ENCODE measurements around the gene ELOVL3. TPM values are rescaled to one million over a fixed set of nuclear protein-coding genes. Genes with fewer than 3 reads are reported as not detected.
A peak's percentile ranks its signal among the peaks of the same experiment; 100 is the strongest.
"Not testable (repeated sequence)": the region's sequence is repeated elsewhere in the genome, so short reads cannot be mapped to it uniquely, and the experiment has no call there.

The ELOVL3 gene
- under 1 TPM in 1 of 2 experiments, not detected in 1; 0.14 TPM for total RNA-seq

GRCh38 chr10:102225646-102226541 lies at the start of gene ELOVL3:
Gene ELOVL3, plus strand, starts transcription at chr10:102226299. Its CDS starts 250 bp downstream, at chr10:102226549.
- H3K27me3 Mint-ChIP-seq: peaks cover 39% of the 10 kb centered on the region
- H3K9me3 Mint-ChIP-seq (ENCODE audit: low read depth): no peaks in the 10 kb centered on the region
- ATAC-seq (peak; percentile 91), DNase-seq (peak; percentile 91)
- H3K36me3 Mint-ChIP-seq (ENCODE audit: low read depth): no peaks in the 10 kb centered on the region
- intact Hi-C loops (cut with DNase I, micrococcal nuclease): loop anchor here (1.0 kb wide), 3 partner anchors 19 to 169 kb away; partner anchors contain the start of genes GBF1 (in 1 of the 2) and NFKB2 (in 1 of the 2)
- POLR2A ChIA-PET: interaction anchor here (0.6 to 1.4 kb wide), 5 partner anchors 20 to 94 kb away, joined by 3 to 8 read pairs (median 3); partner anchors contain the start of gene GBF1
- peaks cover 24% of the 10 kb centered on the region for H3K4me1 Mint-ChIP-seq
- CTCF ChIA-PET: interaction anchor here (0.7 to 16.9 kb wide), 14 partner anchors 15 to 900 kb away, joined by 3 to 833 read pairs (median 4); partner anchors contain the start of genes NFKB2 and PITX3
- peak within 1 kb of the TSS; percentile 38 for H3K4me3 Mint-ChIP-seq
- no peak within 1 kb of the TSS for H3K27ac Mint-ChIP-seq

DNA sequence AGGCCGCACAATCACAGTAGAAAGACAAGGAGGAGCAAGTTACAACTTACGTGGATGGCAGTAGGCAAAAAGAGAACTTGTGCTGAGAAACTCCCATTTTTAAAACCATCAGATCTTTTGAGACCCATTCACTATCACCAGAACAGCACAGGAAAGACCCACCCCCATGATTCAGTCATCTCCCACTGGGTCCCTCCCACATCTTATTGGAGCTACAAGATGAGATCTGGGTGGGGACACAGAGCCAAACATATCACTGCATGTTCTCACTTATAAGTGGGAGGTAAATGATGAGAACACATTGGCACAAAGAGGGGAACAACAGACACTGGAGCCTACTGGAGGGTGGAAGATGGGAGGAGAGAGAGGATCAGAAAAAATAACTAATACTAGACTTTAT lies 41.5 kb upstream of the ELOVL3 start:
- no peaks in the 10 kb centered on the region for H3K27me3 Mint-ChIP-seq
- DNase-seq (no peak), ATAC-seq (no peak)
- intact Hi-C loops (cut with DNase I, micrococcal nuclease): no loop called here
- ChIA-PET POLR2A (no interaction called here), CTCF (interaction anchor here (0.9 kb wide), 1 partner anchor 45 kb away, joined by 4 read pairs; no protein-coding TSS in a partner anchor)
- no peak overlapping the region for H3K4me3 Mint-ChIP-seq
- peaks cover 3% of the 10 kb centered on the region for H3K9me3 Mint-ChIP-seq (ENCODE audit: low read depth)
- H3K27ac Mint-ChIP-seq: no peak overlapping the region
- peaks cover 12% of the 10 kb centered on the region for H3K4me1 Mint-ChIP-seq
- no peaks in the 10 kb centered on the region for H3K36me3 Mint-ChIP-seq (ENCODE audit: low read depth)

DNA sequence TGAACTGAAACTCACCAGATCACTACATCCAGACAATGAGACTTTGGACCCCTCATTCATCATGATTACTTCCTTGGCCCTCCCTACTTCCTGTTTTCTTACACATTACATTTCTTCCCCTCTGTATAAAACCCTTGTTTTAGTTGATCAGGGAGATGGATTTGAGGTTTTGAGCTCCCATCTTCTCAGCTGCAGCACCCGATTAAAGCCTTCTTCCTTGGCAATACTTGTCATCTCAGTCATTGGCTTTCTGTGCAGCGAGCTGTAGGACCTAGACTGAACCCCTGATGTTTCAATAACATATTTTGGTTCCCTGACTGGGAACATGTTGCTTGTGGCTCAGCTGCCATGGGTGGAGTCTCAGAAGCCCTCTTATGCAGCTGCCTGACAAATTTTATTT lies 40.8 kb upstream of the ELOVL3 start:
- Mint-ChIP-seq H3K9me3 (ENCODE audit: low read depth) (peaks cover 3% of the 10 kb centered on the region), H3K36me3 (ENCODE audit: low read depth) (no peaks in the 10 kb centered on the region), H3K4me1 (peaks cover 12% of the 10 kb centered on the region), H3K27ac (no peak overlapping the region), H3K27me3 (no peaks in the 10 kb centered on the region), H3K4me3 (no peak overlapping the region)
- DNase-seq (no peak), ATAC-seq (no peak)
- ChIA-PET POLR2A (no interaction called here), CTCF (no interaction called here)
- intact Hi-C loops (cut with DNase I, micrococcal nuclease): no loop called here

- Mint-ChIP-seq H3K9me3 (ENCODE audit: low read depth) (peaks cover 3% of the 10 kb centered on the region), H3K4me3 (no peak overlapping the region), H3K27me3 (no peaks in the 10 kb centered on the region), H3K27ac (no peak overlapping the region), H3K36me3 (ENCODE audit: low read depth) (no peaks in the 10 kb centered on the region), H3K4me1 (peaks cover 12% of the 10 kb centered on the region)
- DNase-seq: no peak
- intact Hi-C loops (cut with DNase I, micrococcal nuclease): no loop called here
- no peak for ATAC-seq
- ChIA-PET POLR2A (no interaction called here), CTCF (interaction anchor here (0.6 to 1.0 kb wide), 4 partner anchors 16 to 327 kb away, joined by 3 to 4 read pairs (median 3); no protein-coding TSS in a partner anchor)
Observed at GRCh38 chr10:102185811-102186527, 40.1 kb upstream of the ELOVL3 start.

DNA sequence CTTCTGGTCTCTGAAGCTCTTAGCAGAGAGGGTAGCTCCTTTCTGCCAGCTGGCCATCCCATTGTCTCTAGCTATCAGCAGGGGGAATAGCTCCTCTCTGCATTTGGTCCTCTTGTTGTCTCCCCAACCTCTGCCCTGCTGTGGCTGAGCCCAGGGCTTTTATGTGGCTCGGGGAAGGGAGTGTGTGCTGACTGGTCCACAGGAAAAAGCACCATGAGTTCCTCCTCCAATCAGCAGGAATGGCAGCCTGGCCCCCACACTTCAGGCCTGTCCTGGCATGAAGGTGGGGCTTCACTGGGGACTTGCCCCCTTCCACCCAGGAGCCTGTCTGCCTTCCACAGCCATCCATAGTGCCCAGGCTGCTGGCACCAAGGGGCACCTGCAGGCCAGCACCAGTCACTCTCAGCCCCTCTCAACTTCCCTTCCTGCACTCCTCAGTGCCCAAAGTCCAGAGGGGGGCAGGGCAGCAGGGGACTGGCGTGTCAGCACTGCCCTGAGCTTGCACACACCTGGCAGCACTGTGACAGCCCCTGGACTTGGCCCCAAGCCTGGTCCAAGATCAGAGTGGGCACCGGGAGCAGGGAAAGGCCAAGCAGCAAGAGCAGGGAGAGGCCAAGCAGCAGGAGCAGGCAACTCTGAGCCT lies 37.7 kb upstream of the ELOVL3 start:
- DNase-seq: no peak
- Mint-ChIP-seq H3K4me1 (peaks cover 14% of the 10 kb centered on the region), H3K27me3 (no peaks in the 10 kb centered on the region), H3K4me3 (no peak overlapping the region), H3K9me3 (ENCODE audit: low read depth) (peaks cover 13% of the 10 kb centered on the region), H3K36me3 (ENCODE audit: low read depth) (no peaks in the 10 kb centered on the region), H3K27ac (no peak overlapping the region)
- ChIA-PET POLR2A (interaction anchor here (0.6 to 1.2 kb wide), 2 partner anchors 19 to 25 kb away, joined by 4 to 5 read pairs; no protein-coding TSS in a partner anchor), CTCF (interaction anchor here (0.6 to 2.8 kb wide), 10 partner anchors 16 to 263 kb away, joined by 3 to 15 read pairs (median 4); partner anchors contain the start of gene C10orf95)
- intact Hi-C loops (cut with DNase I, micrococcal nuclease): no loop called here
- ATAC-seq: no peak

- peak; percentile 44 for DNase-seq
- intact Hi-C loops (cut with DNase I, micrococcal nuclease); H3K27me3 Mint-ChIP-seq; H3K4me3 Mint-ChIP-seq; H3K36me3 Mint-ChIP-seq (ENCODE audit: low read depth): not testable (repeated sequence)
- Mint-ChIP-seq H3K4me1 (peaks cover 15% of the 10 kb centered on the region), H3K27ac (peak overlapping the region; percentile 48), H3K9me3 (ENCODE audit: low read depth) (peaks cover 13% of the 10 kb centered on the region)
- ATAC-seq: peak; percentile 85
- CTCF ChIA-PET: interaction anchor here (0.6 to 2.8 kb wide), 14 partner anchors 10 to 274 kb away, joined by 3 to 15 read pairs (median 4); partner anchors contain the start of gene ELOVL3
- POLR2A ChIA-PET: interaction anchor here (0.6 to 1.0 kb wide), 5 partner anchors 35 to 451 kb away, joined by 3 to 7 read pairs (median 5); no protein-coding TSS in a partner anchor
Observed at GRCh38 chr10:102188941-102189898, 36.9 kb upstream of the ELOVL3 start.

GRCh38 chr10:102191956-102192355 lies 34.1 kb upstream of the ELOVL3 start:
- Mint-ChIP-seq H3K36me3 (ENCODE audit: low read depth) (no peaks in the 10 kb centered on the region), H3K27ac (no peak overlapping the region), H3K27me3 (no peaks in the 10 kb centered on the region), H3K4me1 (peaks cover 18% of the 10 kb centered on the region), H3K4me3 (no peak overlapping the region), H3K9me3 (ENCODE audit: low read depth) (peaks cover 10% of the 10 kb centered on the region)
- intact Hi-C loops (cut with DNase I, micrococcal nuclease): no loop called here
- DNase-seq (no peak), ATAC-seq (no peak)
- ChIA-PET POLR2A (no interaction called here), CTCF (no interaction called here)

GRCh38 chr10:102195296-102195870 lies 30.7 kb upstream of the ELOVL3 start:
- ChIA-PET CTCF (no interaction called here), POLR2A (no interaction called here)
- ATAC-seq: no peak
- intact Hi-C loops (cut with DNase I, micrococcal nuclease): no loop called here
- H3K27ac Mint-ChIP-seq: no peak overlapping the region
- H3K4me3 Mint-ChIP-seq: no peak overlapping the region
- no peak for DNase-seq
- peaks cover 8% of the 10 kb centered on the region for H3K4me1 Mint-ChIP-seq
- peaks cover 10% of the 10 kb centered on the region for H3K9me3 Mint-ChIP-seq (ENCODE audit: low read depth)
- no peaks in the 10 kb centered on the region for H3K27me3 Mint-ChIP-seq
- no peaks in the 10 kb centered on the region for H3K36me3 Mint-ChIP-seq (ENCODE audit: low read depth)

DNA sequence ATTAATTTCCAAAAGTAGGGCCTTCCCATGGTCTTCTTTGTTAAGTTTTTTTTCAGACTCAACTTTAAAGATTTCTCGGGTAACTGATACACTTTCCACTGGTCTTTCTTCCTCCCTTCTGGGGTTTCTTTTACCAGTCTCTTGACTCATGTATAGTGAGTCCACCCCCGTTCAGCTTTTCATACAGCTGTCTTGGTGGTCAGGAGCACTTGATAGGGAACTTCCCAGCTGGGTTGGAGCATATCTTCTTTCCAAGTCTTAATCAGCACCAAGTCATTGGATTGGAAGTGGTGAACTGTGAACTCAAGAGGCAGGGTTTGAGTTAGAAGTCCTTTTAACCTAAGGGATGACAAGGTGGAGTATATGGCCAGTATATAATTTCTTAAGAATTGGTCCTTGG lies 29.2 kb upstream of the ELOVL3 start:
- Mint-ChIP-seq H3K9me3 (ENCODE audit: low read depth) (peaks cover 4% of the 10 kb centered on the region), H3K36me3 (ENCODE audit: low read depth) (no peaks in the 10 kb centered on the region), H3K4me3 (no peak overlapping the region), H3K4me1 (peaks cover 8% of the 10 kb centered on the region), H3K27ac (no peak overlapping the region), H3K27me3 (no peaks in the 10 kb centered on the region)
- ChIA-PET POLR2A (no interaction called here), CTCF (interaction anchor here (0.5 kb wide), 1 partner anchor 254 kb away, joined by 3 read pairs; the partner anchor contains the start of gene C10orf95)
- intact Hi-C loops (cut with DNase I, micrococcal nuclease): no loop called here
- ATAC-seq (peak; percentile 96), DNase-seq (peak; percentile 55)

- Mint-ChIP-seq H3K27ac (no peak overlapping the region), H3K4me3 (no peak overlapping the region), H3K9me3 (ENCODE audit: low read depth) (no peaks in the 10 kb centered on the region), H3K36me3 (ENCODE audit: low read depth) (no peaks in the 10 kb centered on the region), H3K27me3 (peaks cover 1% of the 10 kb centered on the region), H3K4me1 (peaks cover 12% of the 10 kb centered on the region)
- ChIA-PET CTCF (no interaction called here), POLR2A (no interaction called here)
- intact Hi-C loops (cut with DNase I, micrococcal nuclease): no loop called here
- ATAC-seq: no peak
- DNase-seq: no peak
Observed at GRCh38 chr10:102198027-102198426, 28.1 kb upstream of the ELOVL3 start.

Measured in activated CD4-positive, alpha-beta T cell treated with anti-CD3 and anti-CD28 coated beads for 36 hours (primary cell).